ENCODE results near the gene CLEC10A.
A peak's percentile ranks its signal among the peaks of the same experiment; 100 is the strongest.

The CLEC10A gene

GRCh38 chr17:7035591-7036368, 44.3 kb downstream of the CLEC10A start, which contains the start of gene SLC16A13:
SLC16A13 (plus strand) TSS chr17:7036015; CDS start chr17:7036383, 368 bp downstream.
- peak; percentile 95 for DNase-seq

- DNase-seq: no peak
These were observed 45.0 kb downstream of the CLEC10A start for GRCh38 chr17:7034955-7035590.

- no peak for DNase-seq
These were observed 50.4 kb downstream of the CLEC10A start for GRCh38 chr17:7029659-7030058.

- DNase-seq: no peak
These were observed 51.0 kb downstream of the CLEC10A start for GRCh38 chr17:7029096-7029495.

DNA sequence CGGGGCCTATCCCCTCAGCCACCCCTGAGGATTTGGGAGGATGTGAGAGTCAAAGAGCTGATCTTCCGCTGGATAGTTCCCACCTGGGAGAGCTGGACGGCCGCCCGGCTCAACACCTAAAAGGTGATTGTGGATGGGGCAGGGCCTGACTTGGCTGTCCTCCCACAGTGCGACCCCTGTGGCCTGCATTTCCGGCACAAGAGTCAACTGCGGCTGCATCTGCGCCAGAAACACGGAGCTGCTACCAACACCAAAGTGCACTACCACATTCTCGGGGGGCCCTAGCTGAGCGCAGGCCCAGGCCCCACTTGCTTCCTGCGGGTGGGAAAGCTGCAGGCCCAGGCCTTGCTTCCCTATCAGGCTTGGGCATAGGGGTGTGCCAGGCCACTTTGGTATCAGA, 52.7 kb downstream of the CLEC10A start:
- DNase-seq: no peak

DNA sequence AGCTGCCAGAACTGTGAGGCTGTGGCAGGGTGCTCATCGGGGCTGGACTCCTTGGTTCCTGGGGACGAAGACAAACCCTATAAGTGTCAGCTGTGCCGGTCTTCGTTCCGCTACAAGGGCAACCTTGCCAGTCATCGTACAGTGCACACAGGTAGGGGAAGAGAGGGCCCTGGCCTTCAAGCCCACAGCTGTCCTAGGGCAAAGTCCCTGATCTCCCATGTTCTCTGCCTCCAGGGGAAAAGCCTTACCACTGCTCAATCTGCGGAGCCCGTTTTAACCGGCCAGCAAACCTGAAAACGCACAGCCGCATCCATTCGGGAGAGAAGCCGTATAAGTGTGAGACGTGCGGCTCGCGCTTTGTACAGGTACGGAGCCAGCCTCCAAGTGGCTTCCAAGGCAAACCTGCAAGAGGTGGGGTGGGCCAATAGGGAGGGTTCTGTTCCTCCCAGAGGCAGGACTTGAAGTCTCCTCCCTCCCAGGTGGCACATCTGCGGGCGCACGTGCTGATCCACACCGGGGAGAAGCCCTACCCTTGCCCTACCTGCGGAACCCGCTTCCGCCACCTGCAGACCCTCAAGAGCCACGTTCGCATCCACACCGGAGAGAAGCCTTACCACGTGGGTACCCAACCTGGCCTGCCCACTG, 53.5 kb downstream of the CLEC10A start:
- DNase-seq: no peak

DNA sequence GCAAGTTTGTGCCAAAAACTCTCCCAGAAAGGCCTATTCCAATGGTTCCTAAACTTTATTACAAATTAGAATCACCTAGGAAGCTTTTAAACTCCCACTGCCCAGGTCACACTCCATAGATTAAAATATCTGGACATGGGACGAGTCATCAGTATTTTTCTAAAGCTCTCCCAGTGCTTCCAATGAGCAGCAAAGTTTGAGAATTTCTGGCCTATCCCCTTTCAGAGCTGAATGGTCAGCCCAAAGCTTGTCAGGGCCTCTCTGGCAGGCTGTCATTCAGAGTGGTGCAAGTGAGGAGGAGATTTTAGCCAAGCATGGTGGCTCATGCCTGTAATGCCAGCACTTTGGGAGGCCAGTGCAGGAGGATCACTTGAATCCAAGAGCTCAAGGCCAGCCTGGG, 54.8 kb downstream of the CLEC10A start:
- DNase-seq: no peak

Data from retina (tissue), 1 donor.